Stomach (tissue), 9 donors: Measurements from ENCODE around the gene CST9. TPM values are rescaled to one million over a fixed set of nuclear protein-coding genes. Genes with fewer than 3 reads are reported as not detected.
A peak's percentile ranks its signal among the peaks of the same experiment; 100 is the strongest.

ENCODE experiments used
- DNase-seq, 2 donors: peaks; one replicate each; pipeline versions ENCODE4 v3.0.0 to v3.0.0-alpha.2; 2013 to 2019
- H3K27ac ChIP-seq, 5 donors: fragments of 200-600 bp in 4 of 5; sonication (generic) in 4 of 5; one replicate each; pipeline ENCODE4 v1.5.1; 2013 to 2019; ENCODE audit warnings: mild to moderate bottlenecking in 1 of 5, moderate library complexity in 1 of 5
- H3K27me3 ChIP-seq, 3 donors: fragments of 200-600 bp; sonication (generic); one replicate each; pipeline ENCODE4 v1.5.1; 2017 to 2019; ENCODE audit warnings: mixed run types in 1 of 3
- H3K36me3 ChIP-seq, 4 donors: fragments of 200-600 bp; sonication (generic); 1 replicate in 3 of 4; 2 replicates in 1 of 4; pipeline ENCODE4 v1.5.1; 2016 to 2019
- H3K4me1 ChIP-seq, 4 donors: fragments of 200-600 bp; sonication (generic); one replicate each; pipeline ENCODE4 v1.5.1; 2016 to 2019
- H3K4me3 ChIP-seq, 4 donors: fragments of 200-600 bp; sonication (generic) in 3 of 4; one replicate each; pipeline ENCODE4 v1.5.1; 2016 to 2019; ENCODE audit warnings: mild to moderate bottlenecking in 1 of 4
- H3K9me3 ChIP-seq, 4 donors: fragments of 200-600 bp; sonication (generic); one replicate each; pipeline ENCODE4 v1.5.1; 2016 to 2019
- CTCF ChIP-seq, 7 experiments: fragments of 450-650 bp in 4 of 7; fragments of 200-600 bp in 3 of 7; sonication (generic) in 3 of 7; IDR thresholded peaks; one replicate each; pipeline ENCODE4 v1.5.1; 2016 to 2019; ENCODE audit warnings: antibody characterized with exemption in 7 of 7, control low read depth in 2 of 7, mild to moderate bottlenecking in 1 of 7
- EP300 ChIP-seq: sonication (generic); formaldehyde crosslinking; IDR thresholded peaks from one replicate; pipeline ENCODE4 v1.6.1; 2017; ENCODE audit warnings: antibody characterized with exemption
- POLR2A ChIP-seq, 4 donors: fragments of 450-650 bp; IDR thresholded peaks; one replicate each; pipeline ENCODE4 v1.6.1; 2016; ENCODE audit warnings: antibody characterized with exemption in 4 of 4, control low read depth in 2 of 4, mild to moderate bottlenecking in 1 of 4, moderate library complexity in 1 of 4
- POLR2AphosphoS5 ChIP-seq, 3 donors: sonication (generic); formaldehyde crosslinking; IDR thresholded peaks; one replicate each; pipeline ENCODE4 v1.6.1; 2016; ENCODE audit warnings: antibody characterized with exemption in 3 of 3
- WGBS, 5 donors: extraction: QIAGEN DNeasy Blood & Tissue Kit in 3 of 5; methylation state at CpG; one replicate each; pipeline versions ENCODE4 v1.1.5 to v1.1.7; 2013 to 2018; 5-methylcytosine and 5-hydroxymethylcytosine counted together
- intact Hi-C: fragments of 100-400 bp; cut with DNase I; formaldehyde crosslinking; loops from one replicate; pipeline ENCODE4 v1.15.1; 2023; ENCODE audit warnings: low total_unique reads
- polyA plus RNA-seq, 3 donors: library from polyadenylated mRNA; stranded (reverse); fragments of 200-250 nt; gene quantifications; one replicate each; pipeline ENCODE4 v1.2.3, GENCODE V29; 2013
- total RNA-seq, 5 donors: library from RNA; depleted of rRNA; stranded (reverse); fragments of >200 nt; gene quantifications; one replicate each; pipeline versions ENCODE4 v1.1.0 to v1.2.3, GENCODE V29; 2014 to 2016
- donor health status: healthy with polysubstance abuse.
- donor health status: Bipolar disorder and iron deficiency.
- donor health status: healthy.

Gene CST9
- total and polyA plus RNA-seq, 8 donors, result not detected

DNA sequence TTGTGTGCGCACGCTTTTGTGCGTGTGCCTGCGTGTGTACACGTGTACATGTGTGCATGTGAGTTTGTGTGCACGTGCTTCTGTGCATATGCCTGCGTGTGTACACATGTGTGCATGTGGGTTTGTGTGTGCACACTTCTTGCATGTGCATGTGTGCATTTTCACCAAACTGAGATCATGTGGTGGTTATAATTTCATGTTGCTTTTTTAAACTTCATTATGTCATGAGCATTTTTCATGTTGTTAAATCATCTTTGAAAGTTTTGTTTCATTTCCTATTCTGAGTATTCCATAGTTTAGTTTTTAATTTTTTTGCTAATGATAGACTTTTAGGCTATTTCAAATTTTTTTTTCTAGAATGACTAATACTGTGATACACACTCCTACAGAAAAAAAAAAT, 38.4 kb upstream of the CST9 start:
- H3K27me3 ChIP-seq, result no peaks in the 10 kb centered on the region
- TF ChIP-seq POLR2A (IDR thresholded peaks at IDR 0.05), result no peak
- TF ChIP-seq EP300, result no peak
- no peak for DNase-seq
- H3K36me3 ChIP-seq, result no peaks in the 10 kb centered on the region
- H3K9me3 ChIP-seq, result no peaks in the 10 kb centered on the region
- H3K27ac ChIP-seq, result no peak overlapping the region
- no peak overlapping the region for H3K4me3 ChIP-seq
- H3K4me1 ChIP-seq, result peaks cover 0 to 25% (median 18%) of the 10 kb centered on the region in 4 donors
- whole genome bisulfite sequencing, 5 donors, result 95 to 98% (median 96%) methylated on average over 7 of the region's 7 CpGs
- intact Hi-C loops, result no loop called here

- intact Hi-C loops, result no loop called here
- 71 to 82% (median 80%) methylated on average over 6 of the region's 6 CpGs for WGBS, 5 donors
These were observed 37.9 kb upstream of the CST9 start for GRCh38 chr20:23643659-23644058.

DNA sequence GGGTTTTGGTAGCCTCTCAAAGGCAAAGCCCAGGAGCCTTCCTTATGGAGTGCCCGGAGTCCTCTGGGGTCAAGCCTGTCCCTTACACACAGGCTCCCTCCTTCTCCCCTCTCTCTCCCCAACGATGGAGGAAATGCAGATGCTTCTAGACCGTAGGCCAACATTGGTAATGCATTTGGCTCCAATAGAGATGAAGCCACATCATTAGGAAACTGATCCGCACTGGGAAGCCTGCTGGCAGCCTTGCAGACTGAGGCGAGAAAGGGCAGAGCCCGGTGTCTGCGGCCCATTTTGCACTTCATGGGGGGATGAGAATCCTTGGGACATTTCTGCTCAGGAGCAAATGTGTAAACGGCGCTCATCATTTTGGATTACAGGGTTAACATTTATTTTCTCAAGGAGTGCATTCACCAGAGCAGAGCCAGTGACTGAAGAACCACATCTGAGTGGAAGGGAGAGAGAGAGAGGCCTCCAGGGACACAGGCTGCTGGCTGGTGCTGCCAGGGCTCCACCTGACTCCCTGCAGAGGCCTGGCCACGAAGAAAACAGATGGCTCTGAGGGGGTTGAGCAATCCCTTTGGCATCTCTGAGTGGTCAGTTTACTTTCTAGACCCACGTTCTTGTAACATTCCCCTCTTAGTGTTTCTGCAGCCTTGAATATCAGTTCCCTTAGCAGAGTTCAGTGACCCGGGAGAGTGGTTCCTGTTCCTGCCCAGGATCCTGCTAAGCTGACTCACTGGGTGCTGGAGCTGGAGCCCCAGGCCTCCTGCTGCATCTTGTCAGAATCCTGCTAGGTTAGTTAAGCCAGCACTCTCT, 36.4 kb upstream of the CST9 start:
- Histone ChIP-seq H3K27ac (peak overlapping the region in 4 of 5 donors; percentile 18 to 97 (median 36)), H3K9me3 (no peaks in the 10 kb centered on the region), H3K36me3 (no peaks in the 10 kb centered on the region), H3K4me3 (no peak overlapping the region), H3K27me3 (peaks cover 0 to 6% (median 0%) of the 10 kb centered on the region in 3 donors), H3K4me1 (peaks cover 0 to 35% (median 21%) of the 10 kb centered on the region in 4 donors)
- intact Hi-C loops, result no loop called here
- WGBS, 5 donors, result 60 to 66% (median 64%) methylated on average over 12 of the region's 12 CpGs
- DNase-seq, result no peak
- TF ChIP-seq CTCF (IDR thresholded peaks at IDR 0.05) (no peak), POLR2AphosphoS5 (IDR thresholded peaks at IDR 0.05) (peak in 1 of 3 donors; percentile 34)

More at GRCh38 chr20:23643659-23644058, 37.9 kb upstream of the CST9 start:
- TF ChIP-seq EP300 (no peak), POLR2A (IDR thresholded peaks at IDR 0.05) (no peak), POLR2AphosphoS5 (IDR thresholded peaks at IDR 0.05) (no peak), CTCF (IDR thresholded peaks at IDR 0.05) (no peak)
- Histone ChIP-seq H3K4me3 (no peak overlapping the region), H3K4me1 (peaks cover 0 to 28% (median 18%) of the 10 kb centered on the region in 4 donors), H3K27ac (no peak overlapping the region), H3K36me3 (no peaks in the 10 kb centered on the region), H3K27me3 (no peaks in the 10 kb centered on the region), H3K9me3 (no peaks in the 10 kb centered on the region)
- no peak for DNase-seq

- intact Hi-C loops, result no loop called here
- H3K9me3 ChIP-seq, result no peaks in the 10 kb centered on the region
- peak overlapping the region in 2 of 5 donors; percentile 0 to 97 for H3K27ac ChIP-seq
These were observed 35.3 kb upstream of the CST9 start for GRCh38 chr20:23640671-23641667.

More at GRCh38 chr20:23640671-23641667, 35.3 kb upstream of the CST9 start:
- Histone ChIP-seq H3K27me3 (peaks cover 0 to 7% (median 0%) of the 10 kb centered on the region in 3 donors), H3K4me3 (no peak overlapping the region), H3K4me1 (peaks cover 7 to 45% (median 32%) of the 10 kb centered on the region in 4 donors), H3K36me3 (no peaks in the 10 kb centered on the region)
- TF ChIP-seq EP300 (no peak), CTCF (IDR thresholded peaks at IDR 0.05) (no peak), POLR2A (IDR thresholded peaks at IDR 0.05) (no peak), POLR2AphosphoS5 (IDR thresholded peaks at IDR 0.05) (no peak)
- 74 to 80% (median 79%) methylated on average over 7 to 11 of the region's 11 CpGs for WGBS, 5 donors
- no peak for DNase-seq
